ENCODE data around the gene ZBTB20.

Gene ZBTB20

GRCh38 chr3:114471478-114471877 lies 675.6 kb downstream of the ZBTB20 start:
- Mint-ChIP-seq H3K27ac (no peak overlapping the region), H3K27me3 (no peaks in the 10 kb centered on the region), H3K4me3 (no peak overlapping the region), H3K4me1 (no peaks in the 10 kb centered on the region), H3K36me3 (peaks cover 7 to 12% of the 10 kb centered on the region in 2 donors), H3K9me3 (peaks cover 0 to 4% of the 10 kb centered on the region in 2 donors)
- ATAC-seq (replicated peaks): no peak
- no peak for DNase-seq

GRCh38 chr3:114469070-114469469 lies 678.0 kb downstream of the ZBTB20 start:
- H3K9me3 Mint-ChIP-seq: peaks cover 0 to 4% of the 10 kb centered on the region in 2 donors
- peaks cover 2 to 6% of the 10 kb centered on the region in 2 donors for H3K4me1 Mint-ChIP-seq
- no peak overlapping the region for H3K27ac Mint-ChIP-seq
- H3K4me3 Mint-ChIP-seq: no peak overlapping the region
- ATAC-seq (replicated peaks): no peak
- H3K36me3 Mint-ChIP-seq: peaks cover 3 to 7% of the 10 kb centered on the region in 2 donors
- no peaks in the 10 kb centered on the region for H3K27me3 Mint-ChIP-seq
- no peak for DNase-seq

GRCh38 chr3:114466816-114467215 lies 680.3 kb downstream of the ZBTB20 start:
- DNase-seq (no peak), ATAC-seq (replicated peaks) (no peak)
- H3K27me3 Mint-ChIP-seq: no peaks in the 10 kb centered on the region
- no peaks in the 10 kb centered on the region for H3K36me3 Mint-ChIP-seq
- no peaks in the 10 kb centered on the region for H3K9me3 Mint-ChIP-seq
- peaks cover 2 to 6% of the 10 kb centered on the region in 2 donors for H3K4me1 Mint-ChIP-seq
- H3K4me3 Mint-ChIP-seq: no peak overlapping the region
- no peak overlapping the region for H3K27ac Mint-ChIP-seq

- peaks cover 2 to 6% of the 10 kb centered on the region in 2 donors for H3K4me1 Mint-ChIP-seq
- no peaks in the 10 kb centered on the region for H3K27me3 Mint-ChIP-seq
- H3K36me3 Mint-ChIP-seq: no peaks in the 10 kb centered on the region
- no peak overlapping the region for H3K4me3 Mint-ChIP-seq
- no peak for ATAC-seq (replicated peaks)
- H3K9me3 Mint-ChIP-seq: no peaks in the 10 kb centered on the region
- DNase-seq: no peak
- H3K27ac Mint-ChIP-seq: no peak overlapping the region
Observed at GRCh38 chr3:114466251-114466650, 680.8 kb downstream of the ZBTB20 start.

GRCh38 chr3:114464548-114464947 lies 682.5 kb downstream of the ZBTB20 start:
- peak; percentile 92 to 99 for ATAC-seq (replicated peaks)
- Mint-ChIP-seq H3K27me3 (no peaks in the 10 kb centered on the region), H3K4me3 (no peak overlapping the region), H3K9me3 (no peaks in the 10 kb centered on the region), H3K27ac (peak overlapping the region; percentile 5), H3K4me1 (peaks cover 2 to 13% of the 10 kb centered on the region in 2 donors), H3K36me3 (no peaks in the 10 kb centered on the region)
- DNase-seq: peak; percentile 10

GRCh38 chr3:114462750-114463149 lies 684.3 kb downstream of the ZBTB20 start:
- H3K4me3 Mint-ChIP-seq: no peak overlapping the region
- no peaks in the 10 kb centered on the region for H3K27me3 Mint-ChIP-seq
- H3K9me3 Mint-ChIP-seq: no peaks in the 10 kb centered on the region
- H3K27ac Mint-ChIP-seq: no peak overlapping the region
- peaks cover 2 to 18% of the 10 kb centered on the region in 2 donors for H3K4me1 Mint-ChIP-seq
- no peak for ATAC-seq (replicated peaks)
- no peaks in the 10 kb centered on the region for H3K36me3 Mint-ChIP-seq
- DNase-seq: no peak

GRCh38 chr3:114460459-114460858 lies 686.6 kb downstream of the ZBTB20 start:
- Mint-ChIP-seq H3K4me1 (peaks cover 2 to 18% of the 10 kb centered on the region in 2 donors), H3K27me3 (no peaks in the 10 kb centered on the region), H3K36me3 (no peaks in the 10 kb centered on the region), H3K9me3 (no peaks in the 10 kb centered on the region), H3K27ac (no peak overlapping the region), H3K4me3 (no peak overlapping the region)
- DNase-seq: no peak
- peak in 1 of 2 donors; percentile 44 for ATAC-seq (replicated peaks)

GRCh38 chr3:114456742-114457141 lies 690.3 kb downstream of the ZBTB20 start:
- H3K4me1 Mint-ChIP-seq: peaks cover 2 to 16% of the 10 kb centered on the region in 2 donors
- no peaks in the 10 kb centered on the region for H3K36me3 Mint-ChIP-seq
- H3K9me3 Mint-ChIP-seq: no peaks in the 10 kb centered on the region
- no peaks in the 10 kb centered on the region for H3K27me3 Mint-ChIP-seq
- ATAC-seq (replicated peaks) (peak; percentile 67 to 75), DNase-seq (no peak)
- no peak overlapping the region for H3K4me3 Mint-ChIP-seq
- no peak overlapping the region for H3K27ac Mint-ChIP-seq

- Mint-ChIP-seq H3K9me3 (no peaks in the 10 kb centered on the region), H3K36me3 (no peaks in the 10 kb centered on the region), H3K4me3 (no peak overlapping the region), H3K27ac (no peak overlapping the region), H3K4me1 (peaks cover 6 to 26% of the 10 kb centered on the region in 2 donors), H3K27me3 (no peaks in the 10 kb centered on the region)
- DNase-seq: no peak
- no peak for ATAC-seq (replicated peaks)
Observed at GRCh38 chr3:114455432-114455831, 691.7 kb downstream of the ZBTB20 start.

GRCh38 chr3:114454551-114455251 lies 692.4 kb downstream of the ZBTB20 start:
- no peak for DNase-seq
- Mint-ChIP-seq H3K4me1 (peaks cover 6 to 20% of the 10 kb centered on the region in 2 donors), H3K36me3 (no peaks in the 10 kb centered on the region), H3K9me3 (no peaks in the 10 kb centered on the region), H3K4me3 (no peak overlapping the region), H3K27me3 (no peaks in the 10 kb centered on the region), H3K27ac (no peak overlapping the region)
- ATAC-seq (replicated peaks): peak; percentile 54 to 60

- Mint-ChIP-seq H3K27me3 (no peaks in the 10 kb centered on the region), H3K9me3 (no peaks in the 10 kb centered on the region), H3K4me1 (peaks cover 9 to 16% of the 10 kb centered on the region in 2 donors), H3K27ac (peak overlapping the region; percentile 2), H3K36me3 (no peaks in the 10 kb centered on the region), H3K4me3 (peak overlapping the region in 1 of 2 donors; percentile 76)
- DNase-seq (no peak), ATAC-seq (replicated peaks) (no peak)
Observed at GRCh38 chr3:114453361-114453780, 693.7 kb downstream of the ZBTB20 start.

GRCh38 chr3:114452937-114453336 lies 694.2 kb downstream of the ZBTB20 start:
- Mint-ChIP-seq H3K4me3 (peak overlapping the region in 1 of 2 donors; percentile 76), H3K36me3 (no peaks in the 10 kb centered on the region), H3K4me1 (peaks cover 10 to 20% of the 10 kb centered on the region in 2 donors), H3K9me3 (no peaks in the 10 kb centered on the region), H3K27ac (no peak overlapping the region), H3K27me3 (no peaks in the 10 kb centered on the region)
- DNase-seq: no peak
- ATAC-seq (replicated peaks): no peak

- DNase-seq (no peak), ATAC-seq (replicated peaks) (no peak)
- Mint-ChIP-seq H3K27ac (no peak overlapping the region), H3K27me3 (no peaks in the 10 kb centered on the region), H3K9me3 (no peaks in the 10 kb centered on the region), H3K36me3 (no peaks in the 10 kb centered on the region), H3K4me1 (peaks cover 11 to 23% of the 10 kb centered on the region in 2 donors), H3K4me3 (no peak overlapping the region)
Observed at GRCh38 chr3:114452256-114452655, 694.8 kb downstream of the ZBTB20 start.

GRCh38 chr3:114451561-114452018 lies 695.5 kb downstream of the ZBTB20 start:
- Mint-ChIP-seq H3K4me3 (peak overlapping the region; percentile 38 to 67), H3K36me3 (no peaks in the 10 kb centered on the region)

GRCh38 chr3:114451051-114451451 lies 696.0 kb downstream of the ZBTB20 start:
- DNase-seq: no peak
- no peaks in the 10 kb centered on the region for H3K36me3 Mint-ChIP-seq
- H3K9me3 Mint-ChIP-seq: no peaks in the 10 kb centered on the region
- ATAC-seq (replicated peaks): peak; percentile 24 to 50
- H3K4me3 Mint-ChIP-seq: peak overlapping the region; percentile 48 to 67
- H3K4me1 Mint-ChIP-seq: peaks cover 11 to 23% of the 10 kb centered on the region in 2 donors
- H3K27ac Mint-ChIP-seq: peak overlapping the region; percentile 85
- no peaks in the 10 kb centered on the region for H3K27me3 Mint-ChIP-seq

More at GRCh38 chr3:114451561-114452018, 695.5 kb downstream of the ZBTB20 start:
- H3K27me3 Mint-ChIP-seq: no peaks in the 10 kb centered on the region
- no peak for ATAC-seq (replicated peaks)
- peaks cover 11 to 23% of the 10 kb centered on the region in 2 donors for H3K4me1 Mint-ChIP-seq
- DNase-seq: no peak
- no peaks in the 10 kb centered on the region for H3K9me3 Mint-ChIP-seq
- H3K27ac Mint-ChIP-seq: peak overlapping the region; percentile 84

Data from stimulated activated naive B cell treated with anti-CD40 and anti-IgM and Interleukin-4, amounts not matched to agents 10 μg/mL and 1 μg/mL and 100 μg/mL, for 72 hours (primary cell).